WERI-Rb-1 (cell line): ENCODE measurements around the gene GTF2H3.

Experiments
- DNase-seq: peaks from one replicate; pipeline ENCODE4 v3.0.0-alpha.2; 2020
- H3K27ac ChIP-seq: fragments of 250-450 bp; sonication (Bioruptor Pico); 2 replicates; pipeline ENCODE4 v1.5.1; 2020; ENCODE audit warnings: mild to moderate bottlenecking, moderate library complexity
- H3K27me3 ChIP-seq: fragments of 250-450 bp; sonication (Bioruptor Pico); 2 replicates; pipeline ENCODE4 v1.5.1; 2021; ENCODE audit warnings: mild to moderate bottlenecking, low read depth, moderate library complexity; ENCODE audit not compliant: insufficient read depth, severe bottlenecking
- H3K36me3 ChIP-seq: fragments of 250-450 bp; sonication (Bioruptor Pico); 2 replicates; pipeline ENCODE4 v1.5.1; 2020; ENCODE audit warnings: mild to moderate bottlenecking, moderate library complexity
- H3K4me3 ChIP-seq: 2 replicates; pipeline ENCODE4 v1.5.1; 2011; ENCODE audit warnings: low read depth, mild to moderate bottlenecking, control low read depth, low read length
- H3K9me3 ChIP-seq: fragments of 250-450 bp; sonication (Bioruptor Pico); 2 replicates; pipeline ENCODE4 v1.5.1; 2021; ENCODE audit warnings: mild to moderate bottlenecking, moderate library complexity; ENCODE audit not compliant: severe bottlenecking
- CTCF ChIP-seq: IDR thresholded peaks from 2 replicates; pipeline ENCODE4 v1.5.1; 2011; ENCODE audit warnings: low read depth, mild to moderate bottlenecking, control low read depth, inconsistent platforms, low read length

The GTF2H3 gene

DNA sequence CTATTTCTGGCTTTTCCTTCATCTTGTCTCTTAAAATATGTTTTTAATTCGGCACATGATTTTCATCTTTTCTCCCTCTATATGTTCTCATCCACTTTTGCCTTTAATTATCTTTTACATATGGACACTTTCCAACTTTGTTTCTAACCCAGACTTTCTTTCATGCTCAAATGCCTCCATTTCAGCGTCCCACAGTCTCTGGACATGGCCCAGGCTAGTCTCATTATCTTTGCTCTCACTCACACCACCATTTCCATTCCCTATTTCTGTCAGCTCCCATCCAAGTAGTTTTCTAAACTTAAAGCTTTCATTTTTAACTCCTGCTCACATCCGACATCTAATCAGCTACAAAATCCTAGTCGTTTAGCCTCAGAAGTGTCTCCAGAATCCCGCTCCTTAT, 14.8 kb downstream of the GTF2H3 start:
- Histone ChIP-seq H3K4me3 (no peak overlapping the region), H3K27me3 (no peaks in the 10 kb centered on the region), H3K9me3 (no peaks in the 10 kb centered on the region), H3K36me3 (peaks cover 13% of the 10 kb centered on the region), H3K27ac (no peak overlapping the region)
- TF ChIP-seq CTCF: no peak
- DNase-seq: no peak

DNA sequence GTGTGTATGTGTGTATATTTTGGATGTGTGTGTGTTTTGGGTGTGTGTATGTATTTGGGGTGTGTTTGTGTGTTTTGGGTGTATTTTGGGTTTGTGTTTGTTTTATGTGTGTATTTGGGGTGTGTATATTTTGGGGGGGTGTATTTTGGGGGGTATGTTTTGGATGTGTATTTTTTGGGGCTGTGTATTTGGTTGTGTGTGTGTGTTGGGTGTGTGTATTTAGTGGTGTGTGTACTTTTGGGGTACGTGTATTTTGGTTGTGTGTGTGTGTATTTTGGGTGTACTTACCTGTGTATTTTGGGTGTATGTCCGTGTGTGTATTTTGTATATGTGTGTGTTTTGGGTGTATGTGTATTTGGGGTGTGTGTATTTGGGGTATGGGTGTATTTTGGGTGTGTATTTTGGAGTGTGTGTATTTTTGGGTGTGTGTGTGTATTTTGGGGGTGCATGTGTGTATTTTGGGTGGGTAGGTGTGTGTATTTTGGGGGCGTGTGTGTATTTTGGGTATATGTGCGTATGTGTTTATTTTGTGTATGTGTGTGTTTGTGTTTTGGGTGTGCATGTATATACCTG, 20.6 kb downstream of the GTF2H3 start:
- peaks cover 12% of the 10 kb centered on the region for H3K36me3 ChIP-seq

GRCh38 chr12:123655420-123655819, 21.8 kb downstream of the GTF2H3 start:
- TF ChIP-seq CTCF: no peak
- Histone ChIP-seq H3K27ac (no peak overlapping the region), H3K4me3 (no peak overlapping the region), H3K9me3 (no peaks in the 10 kb centered on the region), H3K36me3 (peaks cover 20% of the 10 kb centered on the region), H3K27me3 (no peaks in the 10 kb centered on the region)
- no peak for DNase-seq

More for the DNA sequence above, 20.6 kb downstream of the GTF2H3 start:
- DNase-seq: no peak
- Histone ChIP-seq H3K4me3 (no peak overlapping the region), H3K9me3 (no peaks in the 10 kb centered on the region), H3K27ac (no peak overlapping the region), H3K27me3 (no peaks in the 10 kb centered on the region)
- no peak for TF ChIP-seq CTCF

DNA sequence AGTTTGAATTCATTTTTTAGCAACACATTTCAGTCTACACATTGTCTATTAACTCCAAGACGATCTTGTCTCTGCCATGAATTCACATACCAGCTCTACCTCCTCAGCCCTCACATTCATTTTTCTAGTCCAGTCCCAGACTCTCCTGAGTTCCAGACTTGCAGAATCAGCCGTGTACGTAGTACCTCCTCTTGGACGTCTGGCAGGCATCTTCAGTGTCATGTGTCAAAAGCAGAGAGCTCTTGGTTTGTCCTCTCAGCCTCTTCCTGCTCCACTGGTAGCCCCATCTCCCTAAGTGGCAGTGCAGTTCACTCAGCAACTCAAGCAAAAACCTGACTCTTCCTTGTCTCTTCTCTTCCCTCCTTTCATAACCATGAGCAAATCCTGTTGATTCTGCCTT, 22.8 kb downstream of the GTF2H3 start:
- Histone ChIP-seq H3K36me3 (peaks cover 21% of the 10 kb centered on the region), H3K9me3 (no peaks in the 10 kb centered on the region), H3K4me3 (no peak overlapping the region), H3K27ac (no peak overlapping the region), H3K27me3 (no peaks in the 10 kb centered on the region)
- TF ChIP-seq CTCF: no peak
- no peak for DNase-seq

DNA sequence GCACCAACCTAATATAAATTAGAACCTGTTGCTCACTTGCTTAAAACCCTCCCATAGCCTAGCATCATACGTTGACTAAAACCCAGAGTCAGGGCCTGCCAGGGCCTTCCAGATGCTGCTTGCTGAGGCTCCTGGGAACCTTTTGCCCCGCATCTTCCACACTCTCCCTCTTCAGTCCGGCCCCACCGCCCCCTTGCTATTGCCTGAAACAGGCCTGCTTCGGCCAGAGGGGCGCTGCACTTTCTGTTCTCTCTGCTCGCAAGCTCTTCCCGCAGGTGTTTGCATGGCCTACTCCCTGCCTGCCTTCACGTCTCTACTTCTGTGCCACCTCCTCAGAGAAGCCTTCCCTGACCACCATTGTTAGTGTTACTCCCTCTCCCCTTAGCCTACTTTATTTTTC, 23.6 kb downstream of the GTF2H3 start:
- Histone ChIP-seq H3K27me3 (no peaks in the 10 kb centered on the region), H3K27ac (no peak overlapping the region), H3K36me3 (peaks cover 20% of the 10 kb centered on the region), H3K4me3 (no peak overlapping the region), H3K9me3 (no peaks in the 10 kb centered on the region)
- no peak for DNase-seq
- TF ChIP-seq CTCF: no peak
